Prostate gland (tissue), 2 donors: Measurements from ENCODE around the gene NEK1. TPM values are rescaled to one million over a fixed set of nuclear protein-coding genes. Genes with fewer than 3 reads are reported as not detected.
"Not testable (repeated sequence)": the region's sequence is repeated elsewhere in the genome, so short reads cannot be mapped to it uniquely, and the experiment has no call there.

Source experiments
- DNase-seq: peaks from one replicate; pipeline ENCODE4 v3.0.0-alpha.2; 2019; ENCODE audit warnings: low spot score
- H3K27ac ChIP-seq, 2 donors: fragments of 200-600 bp; sonication (generic); 2 replicates each; pipeline ENCODE4 v1.5.1; 2017 to 2019
- H3K27me3 ChIP-seq: fragments of 200-600 bp; sonication (generic); replicated peaks from 2 replicates; pipeline ENCODE4 v1.5.1; 2019; ENCODE audit not compliant: insufficient read depth
- H3K36me3 ChIP-seq, 2 donors: fragments of 200-600 bp; sonication (generic); 1 replicate in 1 of 2; 2 replicates in 1 of 2; pipeline versions ENCODE4 v1.5.1 to v1.8.1; 2017 to 2019
- H3K4me1 ChIP-seq: fragments of 200-600 bp; sonication (generic); replicated peaks from 2 replicates; pipeline ENCODE4 v1.5.1; 2019
- H3K4me3 ChIP-seq, 2 donors: fragments of 200-600 bp; sonication (generic); 2 replicates each; pipeline ENCODE4 v1.5.1; 2017 to 2019
- H3K9me3 ChIP-seq: fragments of 200-600 bp; sonication (generic); 2 replicates; pipeline ENCODE4 v1.5.1; 2017
- CTCF ChIP-seq, 4 experiments: fragments of 200-600 bp in 2 of 4; fragments of 450-650 bp in 2 of 4; sonication (generic) in 2 of 4; IDR thresholded peaks; 1 replicate in 3 of 4; 2 replicates in 1 of 4; pipeline ENCODE4 v1.5.1; 2016 to 2019; ENCODE audit warnings: antibody characterized with exemption in 4 of 4, mild to moderate bottlenecking in 2 of 4, moderate library complexity in 2 of 4
- POLR2A ChIP-seq: fragments of 450-650 bp; IDR thresholded peaks from one replicate; pipeline ENCODE4 v1.6.1; 2016; ENCODE audit warnings: antibody characterized with exemption, mild to moderate bottlenecking
- POLR2AphosphoS5 ChIP-seq: sonication (generic); formaldehyde crosslinking; IDR thresholded peaks from one replicate; pipeline ENCODE4 v1.6.1; 2017; ENCODE audit warnings: antibody characterized with exemption
- WGBS: methylation state at CpG from one replicate; pipeline ENCODE4 v1.1.5; 2018; 5-methylcytosine and 5-hydroxymethylcytosine counted together
- intact Hi-C: fragments of 100-400 bp; cut with DNase I; formaldehyde crosslinking; loops from one replicate; pipeline ENCODE4 v1.14.2; 2022
- total RNA-seq, 2 donors: library from RNA; depleted of rRNA; stranded (reverse); fragments of >200 nt; gene quantifications; one replicate each; pipeline ENCODE4 v1.1.0, GENCODE V29; 2016

NEK1 gene
- total RNA-seq, 2 donors from 2014 or later, result 5.0 to 17.6 TPM

- 94% methylated on average over 7 of the region's 7 CpGs for WGBS
Measured at GRCh38 chr4:169460081-169460480, 152.3 kb downstream of the NEK1 start.

GRCh38 chr4:169458575-169458974, 153.8 kb downstream of the NEK1 start:
- H3K27ac ChIP-seq, result no peak overlapping the region
- TF ChIP-seq POLR2AphosphoS5 (no peak), CTCF (IDR thresholded peaks at IDR 0.05) (no peak), POLR2A (no peak)
- no peaks in the 10 kb centered on the region for H3K27me3 ChIP-seq
- H3K9me3 ChIP-seq, result no peaks in the 10 kb centered on the region
- H3K4me1 ChIP-seq, result no peaks in the 10 kb centered on the region
- intact Hi-C loops, result no loop called here
- H3K36me3 ChIP-seq, result no peaks in the 10 kb centered on the region
- H3K4me3 ChIP-seq, result no peak overlapping the region
- DNase-seq, result no peak

More at GRCh38 chr4:169460081-169460480, 152.3 kb downstream of the NEK1 start:
- H3K4me3 ChIP-seq, result no peak overlapping the region
- no peaks in the 10 kb centered on the region for H3K4me1 ChIP-seq
- DNase-seq, result no peak
- TF ChIP-seq POLR2AphosphoS5 (no peak), CTCF (IDR thresholded peaks at IDR 0.05) (no peak), POLR2A (no peak)
- H3K36me3 ChIP-seq, result no peaks in the 10 kb centered on the region
- no peaks in the 10 kb centered on the region for H3K27me3 ChIP-seq
- no peaks in the 10 kb centered on the region for H3K9me3 ChIP-seq
- no peak overlapping the region for H3K27ac ChIP-seq
- intact Hi-C loops, result no loop called here

GRCh38 chr4:169452644-169453043, 159.7 kb downstream of the NEK1 start:
- H3K4me1 ChIP-seq, H3K27ac ChIP-seq, intact Hi-C loops, H3K27me3 ChIP-seq, DNase-seq, H3K36me3 ChIP-seq, H3K4me3 ChIP-seq, H3K9me3 ChIP-seq: not testable (repeated sequence)
- WGBS, result 84% methylated on average over 1 of the region's 1 CpG

- H3K9me3 ChIP-seq, H3K36me3 ChIP-seq, H3K4me3 ChIP-seq, intact Hi-C loops, DNase-seq, H3K4me1 ChIP-seq, H3K27me3 ChIP-seq: not testable (repeated sequence)
- peak overlapping the region in 1 of 2 donors; percentile 27 for H3K27ac ChIP-seq
- WGBS, result 82% methylated on average over 10 of the region's 10 CpGs
Measured at GRCh38 chr4:169448935-169449334, 163.4 kb downstream of the NEK1 start.

GRCh38 chr4:169446824-169447223, 165.6 kb downstream of the NEK1 start:
- Histone ChIP-seq H3K36me3 (no peaks in the 10 kb centered on the region), H3K9me3 (no peaks in the 10 kb centered on the region), H3K27ac (no peak overlapping the region), H3K4me3 (no peak overlapping the region), H3K4me1 (no peaks in the 10 kb centered on the region), H3K27me3 (no peaks in the 10 kb centered on the region)
- DNase-seq, result no peak
- 96% methylated on average over 4 of the region's 4 CpGs for whole genome bisulfite sequencing
- TF ChIP-seq CTCF (IDR thresholded peaks at IDR 0.05), result no peak
- no peak for TF ChIP-seq POLR2A
- TF ChIP-seq POLR2AphosphoS5, result no peak
- intact Hi-C loops, result no loop called here

GRCh38 chr4:169443748-169444147, 168.6 kb downstream of the NEK1 start:
- no peak overlapping the region for H3K27ac ChIP-seq
- intact Hi-C loops, result no loop called here
- no peak for DNase-seq
- no peaks in the 10 kb centered on the region for H3K4me1 ChIP-seq
- TF ChIP-seq POLR2A (no peak), POLR2AphosphoS5 (no peak), CTCF (IDR thresholded peaks at IDR 0.05) (no peak)
- no peaks in the 10 kb centered on the region for H3K27me3 ChIP-seq
- no peak overlapping the region for H3K4me3 ChIP-seq
- H3K9me3 ChIP-seq, result no peaks in the 10 kb centered on the region
- no peaks in the 10 kb centered on the region for H3K36me3 ChIP-seq
- 93% methylated on average over 1 of the region's 1 CpG for WGBS
